ENCODE measurements around the gene BBS1. TPM values are rescaled to one million over a fixed set of nuclear protein-coding genes. Genes with fewer than 3 reads are reported as not detected.

BBS1 gene
- total and polyA plus RNA-seq, 4 donors = 4.2 to 18.5 (median 8.6) TPM

- no peak for DNase-seq (ENCODE audit: low spot score)
- Histone ChIP-seq H3K9me3 (ENCODE audit: control insufficient read depth in 4 of 4, low read length in 3 of 4) (no peaks in the 10 kb centered on the region), H3K27me3 (ENCODE audit: control insufficient read depth in 4 of 4, insufficient read depth in 4 of 4, low read length in 3 of 4) (no peaks in the 10 kb centered on the region), H3K9ac (ENCODE audit: low read depth in 1 of 2, low read length in 2 of 2) (no peak overlapping the region), H3K27ac (ENCODE audit: low read depth in 1 of 2, low read length in 2 of 2) (no peak overlapping the region), H3K36me3 (ENCODE audit: control insufficient read depth in 4 of 4, insufficient read depth in 3 of 4, low read depth in 1 of 4, low read length in 3 of 4) (no peaks in the 10 kb centered on the region), H3K4me3 (ENCODE audit: low read depth in 1 of 3, low read length in 3 of 3) (no peak overlapping the region), H3K4me1 (ENCODE audit: control insufficient read depth in 4 of 4, insufficient read depth in 4 of 4, low read length in 3 of 4) (peaks cover 4 to 8% (median 6%) of the 10 kb centered on the region in 4 donors)
- WGBS = 66% methylated on average over 16 of the region's 16 CpGs
- TF ChIP-seq MAX (IDR thresholded peaks at IDR 0.05) (no peak), HNF4G (IDR thresholded peaks at IDR 0.05) (no peak), FOXA2 (IDR thresholded peaks at IDR 0.05) (no peak), RAD21 (IDR thresholded peaks at IDR 0.05) (no peak), ZBTB33 (IDR thresholded peaks at IDR 0.05) (no peak), JUND (IDR thresholded peaks at IDR 0.05) (no peak), RXRA (IDR thresholded peaks at IDR 0.05) (no peak), NR2F2 (IDR thresholded peaks at IDR 0.05) (no peak), GABPA (IDR thresholded peaks at IDR 0.05 in 1 of 2, conservative IDR thresholded peaks at IDR 0.05 in 1 of 2) (no peak), SP1 (IDR thresholded peaks at IDR 0.05) (no peak), YY1 (IDR thresholded peaks at IDR 0.05) (no peak), TAF1 (conservative IDR thresholded peaks at IDR 0.05) (no peak), ATF3 (IDR thresholded peaks at IDR 0.05) (no peak), REST (IDR thresholded peaks at IDR 0.05) (no peak), FOXA1 (IDR thresholded peaks at IDR 0.05) (no peak), CTCF (IDR thresholded peaks at IDR 0.05; ENCODE audit: low read depth, low read length, missing input control) (no peak), EGR1 (IDR thresholded peaks at IDR 0.05; ENCODE audit: low read depth in 2 of 2) (no peak), HNF4A (conservative IDR thresholded peaks at IDR 0.05) (no peak)
These were observed 38.6 kb downstream of the BBS1 start for GRCh38 chr11:66548774-66549630.
